HCT116 (cell line): Measurements from ENCODE around the gene CEP55. TPM values are rescaled to one million over a fixed set of nuclear protein-coding genes. Genes with fewer than 3 reads are reported as not detected.
A peak's percentile ranks its signal among the peaks of the same experiment; 100 is the strongest.

Experiments used
- ATAC-seq: fragments of 200-7000 bp; cut with Tn5 transposase; 2 replicates; pipeline ENCODE4 v1.9.1; 2020; ENCODE audit warnings: mild to moderate bottlenecking, moderate library complexity
- BruUV-seq: library from RNA; stranded (reverse); fragments of 400-500 nt; replicated peaks from 2 replicates; lab custom pipeline; 2021; lab: Mats Ljungman, UMichigan
- CTCF ChIA-PET: fragments of 300-600 bp; sonication (Branson Sonifier 250); formaldehyde crosslinking; loops from one replicate; lab custom pipeline; 2021; ENCODE audit warnings: antibody characterized with exemption; lab: Charles Lee
- POLR2A ChIA-PET: fragments of 300-600, 350-600 bp; sonication (Branson Sonifier 250); formaldehyde crosslinking; loops from one replicate; lab custom pipeline; 2021; ENCODE audit warnings: antibody characterized with exemption; lab: Charles Lee
- RAD21 ChIA-PET, 2 experiments: fragments of 300-600 bp; sonication (Branson Sonifier 250); formaldehyde crosslinking; loops; one replicate each; lab custom pipeline; 2023; ENCODE audit warnings: low total read pairs in 2 of 2; ENCODE audit not compliant: uncharacterized antibody in 2 of 2, unreplicated experiment in 2 of 2, low non-redundant PET in 1 of 2; lab: Charles Lee
- DNase-seq: peaks from one replicate; pipeline ENCODE4 v3.0.0-alpha.2; 2010; ENCODE audit warnings: low read depth, low spot score
- H2AFZ ChIP-seq: fragments of 200-600 bp; shearing (Covaris generic), sonication (generic); 2 replicates; pipeline ENCODE4 v1.6.1; 2017; ENCODE audit warnings: low read depth, mixed run types, mixed read lengths, antibody characterized with exemption, low read length; ENCODE audit not compliant: poor library complexity, severe bottlenecking
- H3K27ac ChIP-seq: 2 replicates; pipeline ENCODE4 v1.5.1; 2012; ENCODE audit warnings: low read depth, low read length
- H3K27me3 ChIP-seq: fragments of 200-600 bp; sonication (generic); 2 replicates; pipeline ENCODE4 v1.6.1; 2016; ENCODE audit warnings: mixed run types, low read length, mixed read lengths; ENCODE audit not compliant: insufficient read depth
- H3K36me3 ChIP-seq, 2 experiments: fragments of 200-500 bp in 1 of 2; fragments of 200-600 bp in 1 of 2; sonication (Bioruptor generic) in 1 of 2; sonication (generic) in 1 of 2; 2 replicates each; pipeline versions ENCODE4 v1.5.1 to v1.6.1; 2014 to 2016; ENCODE audit warnings: low read length in 2 of 2, inconsistent platforms in 1 of 2, mixed read lengths in 1 of 2, mixed run types in 1 of 2; ENCODE audit not compliant: insufficient read depth in 2 of 2, control insufficient read depth in 1 of 2
- H3K4me1 ChIP-seq, 2 experiments: fragments of 200-600 bp in 1 of 2; sonication (generic) in 1 of 2; 2 replicates each; pipeline versions ENCODE4 v1.5.1 to v1.6.1; 2012 to 2017; ENCODE audit warnings: low read length in 2 of 2, inconsistent platforms in 1 of 2, mild to moderate bottlenecking in 1 of 2, mixed read lengths in 1 of 2, mixed run types in 1 of 2, moderate library complexity in 1 of 2; ENCODE audit not compliant: insufficient read depth in 2 of 2, control insufficient read depth in 1 of 2
- H3K4me2 ChIP-seq: fragments of 200-600 bp; sonication (generic); 2 replicates; pipeline ENCODE4 v1.6.1; 2017; ENCODE audit warnings: mixed run types, low read length, mixed read lengths
- H3K4me3 ChIP-seq, 2 experiments: fragments of 200-600 bp in 1 of 2; sonication (generic) in 1 of 2; replicated peaks in 1 of 2; 2 replicates each; pipeline ENCODE4 v1.5.1; 2011 to 2016; ENCODE audit warnings: low read length in 2 of 2, control low read depth in 1 of 2, low read depth in 1 of 2, mild to moderate bottlenecking in 1 of 2, mixed read lengths in 1 of 2, mixed run types in 1 of 2
- H3K79me2 ChIP-seq: fragments of 200-600 bp; sonication (generic); 2 replicates; pipeline ENCODE4 v1.6.1; 2017; ENCODE audit warnings: mild to moderate bottlenecking, mixed run types, low read length, moderate library complexity, mixed read lengths; ENCODE audit not compliant: insufficient read depth
- H3K9ac ChIP-seq: fragments of 200-600 bp; sonication (generic); 2 replicates; pipeline ENCODE4 v1.6.1; 2016; ENCODE audit warnings: low read length, mixed read lengths
- H3K9me2 ChIP-seq: fragments of 200-600 bp; sonication (generic), shearing (Covaris generic); 2 replicates; pipeline ENCODE4 v1.6.1; 2017; ENCODE audit warnings: mixed run types, mild to moderate bottlenecking, moderate library complexity; ENCODE audit not compliant: insufficient read depth
- H3K9me3 ChIP-seq, 2 experiments: fragments of 200-500 bp in 1 of 2; fragments of 200-600 bp in 1 of 2; sonication (Bioruptor generic) in 1 of 2; sonication (generic) in 1 of 2; 2 replicates each; pipeline ENCODE4 v1.6.1; 2014 to 2017; ENCODE audit warnings: low read length in 2 of 2, mixed read lengths in 2 of 2, inconsistent platforms in 1 of 2, low read depth in 1 of 2, mild to moderate bottlenecking in 1 of 2, mixed run types in 1 of 2, moderate library complexity in 1 of 2; ENCODE audit not compliant: control insufficient read depth in 1 of 2, insufficient read depth in 1 of 2
- H4K20me1 ChIP-seq: fragments of 200-600 bp; sonication (generic), shearing (Covaris generic); 2 replicates; pipeline ENCODE4 v1.6.1; 2017; ENCODE audit warnings: mixed run types, mild to moderate bottlenecking, moderate library complexity; ENCODE audit not compliant: insufficient read depth
- ELF1 ChIP-seq: IDR thresholded peaks from 2 replicates; pipeline ENCODE4 v1.6.1; 2012; ENCODE audit warnings: low read depth, borderline replicate concordance
- EZH2 ChIP-seq: fragments of 200-600 bp; sonication (generic); IDR thresholded peaks from 2 replicates; pipeline ENCODE4 v1.6.1; 2017; ENCODE audit warnings: antibody characterized with exemption, mixed run types
- EZH2phosphoT487 ChIP-seq: fragments of 200-600 bp; IDR thresholded peaks from 2 replicates; pipeline ENCODE4 v1.6.1; 2018; ENCODE audit warnings: antibody characterized with exemption, borderline replicate concordance
- ZNF274 ChIP-seq: fragments of 200-500 bp; sonication (Bioruptor generic); IDR thresholded peaks from 2 replicates; pipeline ENCODE4 v1.6.1; 2014; ENCODE audit warnings: mild to moderate bottlenecking, low read depth, low read length, inconsistent platforms
- intact Hi-C: fragments of 100-400 bp; cut with micrococcal nuclease; formaldehyde crosslinking; loops from 2 replicates; pipeline ENCODE4 v1.10.0; 2022
- total RNA-seq: library from RNA; stranded (reverse); gene quantifications from one replicate; pipeline ENCODE4 v1.2.1, GENCODE V29; 2021; ENCODE audit not compliant: unreplicated experiment
- TF ChIP-seq, protein P1 (sequence below): IDR thresholded peaks from 2 replicates; pipeline ENCODE4 v1.6.1; 2011; ENCODE audit warnings: mild to moderate bottlenecking, low read length, moderate library complexity; ENCODE audit not compliant: insufficient replicate concordance; ENCODE audit errors: extremely low read depth
- TF ChIP-seq, protein P2 (sequence below), 3 experiments: fragments of 200-600 bp in 1 of 3; sonication (generic) in 1 of 3; IDR thresholded peaks in 2 of 3; conservative IDR thresholded peaks in 1 of 3; 2 replicates each; pipeline ENCODE4 v1.5.1; 2012 to 2017; ENCODE audit warnings: low read depth in 2 of 3, low read length in 2 of 3, antibody characterized with exemption in 1 of 3, borderline replicate concordance in 1 of 3, control low read depth in 1 of 3, mild to moderate bottlenecking in 1 of 3, mixed read lengths in 1 of 3, mixed run types in 1 of 3, moderate library complexity in 1 of 3; ENCODE audit not compliant: insufficient read depth in 1 of 3

CEP55 gene
- total RNA-seq, 1 experiment from 2014 or later: 63.7 TPM

DNA sequence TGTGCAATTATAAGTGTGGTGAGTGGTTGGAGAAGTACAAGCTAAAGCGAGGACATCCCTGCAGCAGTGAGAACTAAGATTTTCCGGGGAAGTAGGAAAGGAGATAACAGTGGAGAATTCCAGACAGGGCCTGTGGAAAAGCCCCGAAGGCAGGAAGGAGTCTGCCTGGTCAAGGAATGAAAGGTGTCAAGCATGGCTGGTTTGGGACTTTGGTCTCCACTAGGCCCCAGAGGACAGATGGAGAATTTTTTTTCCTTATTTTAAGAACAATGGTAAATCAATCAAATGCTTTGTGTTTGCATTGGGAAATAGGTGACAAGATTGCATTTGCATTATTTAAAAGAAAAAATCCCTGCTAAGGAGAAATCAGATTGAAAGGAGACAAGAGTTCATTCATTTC is 3.2 kb upstream of the CEP55 start:
- CTCF ChIA-PET: interaction anchor here (1.0 to 2.0 kb wide), 3 partner anchors 10 to 187 kb away, joined by 3 to 6 read pairs (median 5); partner anchors contain the start of gene MYOF
- Histone ChIP-seq H2AFZ (no peak overlapping the region), H3K9ac (no peak overlapping the region), H3K4me3 (no peak overlapping the region), H3K9me2 (no peaks in the 10 kb centered on the region), H3K27me3 (no peaks in the 10 kb centered on the region), H3K9me3 (no peaks in the 10 kb centered on the region)
- RAD21 ChIA-PET: no interaction called here
- DNase-seq (no peak), ATAC-seq (no peak)
- intact Hi-C loops: no loop called here
- no TSS peak for BruUV-seq
- POLR2A ChIA-PET: no interaction called here
- TF ChIP-seq ELF1 (no peak), EZH2 (no peak), ZNF274 (no peak), EZH2phosphoT487 (no peak)
- TF ChIP-seq, protein P1, sequence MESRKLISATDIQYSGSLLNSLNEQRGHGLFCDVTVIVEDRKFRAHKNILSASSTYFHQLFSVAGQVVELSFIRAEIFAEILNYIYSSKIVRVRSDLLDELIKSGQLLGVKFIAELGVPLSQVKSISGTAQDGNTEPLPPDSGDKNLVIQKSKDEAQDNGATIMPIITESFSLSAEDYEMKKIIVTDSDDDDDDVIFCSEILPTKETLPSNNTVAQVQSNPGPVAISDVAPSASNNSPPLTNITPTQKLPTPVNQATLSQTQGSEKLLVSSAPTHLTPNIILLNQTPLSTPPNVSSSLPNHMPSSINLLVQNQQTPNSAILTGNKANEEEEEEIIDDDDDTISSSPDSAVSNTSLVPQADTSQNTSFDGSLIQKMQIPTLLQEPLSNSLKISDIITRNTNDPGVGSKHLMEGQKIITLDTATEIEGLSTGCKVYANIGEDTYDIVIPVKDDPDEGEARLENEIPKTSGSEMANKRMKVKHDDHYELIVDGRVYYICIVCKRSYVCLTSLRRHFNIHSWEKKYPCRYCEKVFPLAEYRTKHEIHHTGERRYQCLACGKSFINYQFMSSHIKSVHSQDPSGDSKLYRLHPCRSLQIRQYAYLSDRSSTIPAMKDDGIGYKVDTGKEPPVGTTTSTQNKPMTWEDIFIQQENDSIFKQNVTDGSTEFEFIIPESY: no peak
- TF ChIP-seq, protein P2, sequence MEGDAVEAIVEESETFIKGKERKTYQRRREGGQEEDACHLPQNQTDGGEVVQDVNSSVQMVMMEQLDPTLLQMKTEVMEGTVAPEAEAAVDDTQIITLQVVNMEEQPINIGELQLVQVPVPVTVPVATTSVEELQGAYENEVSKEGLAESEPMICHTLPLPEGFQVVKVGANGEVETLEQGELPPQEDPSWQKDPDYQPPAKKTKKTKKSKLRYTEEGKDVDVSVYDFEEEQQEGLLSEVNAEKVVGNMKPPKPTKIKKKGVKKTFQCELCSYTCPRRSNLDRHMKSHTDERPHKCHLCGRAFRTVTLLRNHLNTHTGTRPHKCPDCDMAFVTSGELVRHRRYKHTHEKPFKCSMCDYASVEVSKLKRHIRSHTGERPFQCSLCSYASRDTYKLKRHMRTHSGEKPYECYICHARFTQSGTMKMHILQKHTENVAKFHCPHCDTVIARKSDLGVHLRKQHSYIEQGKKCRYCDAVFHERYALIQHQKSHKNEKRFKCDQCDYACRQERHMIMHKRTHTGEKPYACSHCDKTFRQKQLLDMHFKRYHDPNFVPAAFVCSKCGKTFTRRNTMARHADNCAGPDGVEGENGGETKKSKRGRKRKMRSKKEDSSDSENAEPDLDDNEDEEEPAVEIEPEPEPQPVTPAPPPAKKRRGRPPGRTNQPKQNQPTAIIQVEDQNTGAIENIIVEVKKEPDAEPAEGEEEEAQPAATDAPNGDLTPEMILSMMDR (IDR thresholded peaks at IDR 0.05 in 2 of 3, conservative IDR thresholded peaks at IDR 0.05 in 1 of 3; ENCODE audit: borderline replicate concordance in 1 of 3, insufficient read depth in 1 of 3, low read depth in 2 of 3, low read length in 2 of 3): peak in 1 of 3 experiments; percentile 19; a peak in 1 of 6 replicates
- TF ChIP-seq, all 23 proteins: peak for 1
- Histone ChIP-seq H3K79me2 (peaks cover 17% of the 10 kb centered on the region), H3K4me1 (peaks cover 8 to 18% of the 10 kb centered on the region in 2 experiments; a peak in 3 of 4 replicates), H3K4me2 (no peak overlapping the region), H3K27ac (no peak overlapping the region), H4K20me1 (no peaks in the 10 kb centered on the region), H3K36me3 (no peaks in the 10 kb centered on the region)
